Lung (tissue), 12 donors: ENCODE data around the gene CATSPER1. TPM values are rescaled to one million over a fixed set of nuclear protein-coding genes. Genes with fewer than 3 reads are reported as not detected.

Source experiments
- ATAC-seq: fragments of 200-7000 bp; cut with Tn5 transposase; one replicate; pipeline ENCODE4 v1.9.1; 2020; ENCODE audit warnings: moderate number of reproducible peaks; ENCODE audit not compliant: insufficient read depth, low FRiP score
- DNase-seq, 3 donors: peaks; one replicate each; pipeline ENCODE4 v3.0.0-alpha.2; 2013 to 2017
- H3K27ac ChIP-seq, 2 donors: one replicate each; pipeline ENCODE4 v1.5.1; 2013; ENCODE audit warnings: mild to moderate bottlenecking in 2 of 2, moderate library complexity in 2 of 2, control low read depth in 1 of 2, inconsistent platforms in 1 of 2, low read depth in 1 of 2, low read length in 1 of 2
- H3K27me3 ChIP-seq, 3 donors: one replicate each; pipeline ENCODE4 v1.5.1; 2013; ENCODE audit warnings: low read length in 2 of 3; ENCODE audit not compliant: control insufficient read depth in 3 of 3, insufficient read depth in 3 of 3
- H3K36me3 ChIP-seq, 4 donors: one replicate each; pipeline ENCODE4 v1.5.1; 2013; ENCODE audit warnings: low read length in 4 of 4, mild to moderate bottlenecking in 1 of 4, moderate library complexity in 1 of 4; ENCODE audit not compliant: control insufficient read depth in 4 of 4, insufficient read depth in 4 of 4
- H3K4me1 ChIP-seq, 5 donors: one replicate each; pipeline ENCODE4 v1.5.1; 2013; ENCODE audit warnings: low read length in 5 of 5, mild to moderate bottlenecking in 2 of 5, moderate library complexity in 1 of 5; ENCODE audit not compliant: control insufficient read depth in 5 of 5, insufficient read depth in 5 of 5
- H3K4me3 ChIP-seq: one replicate; pipeline ENCODE4 v1.5.1; 2013; ENCODE audit warnings: mild to moderate bottlenecking, control low read depth, moderate library complexity
- H3K9ac ChIP-seq, 2 donors: one replicate each; pipeline ENCODE4 v1.5.1; 2013; ENCODE audit warnings: low read length in 2 of 2, control low read depth in 1 of 2; ENCODE audit not compliant: insufficient read depth in 1 of 2
- H3K9me3 ChIP-seq, 4 donors: one replicate each; pipeline ENCODE4 v1.5.1; 2013; ENCODE audit warnings: low read length in 3 of 4, mild to moderate bottlenecking in 1 of 4, moderate library complexity in 1 of 4; ENCODE audit not compliant: control insufficient read depth in 4 of 4, insufficient read depth in 3 of 4
- CTCF ChIP-seq: IDR thresholded peaks from 2 replicates; pipeline ENCODE4 v1.5.1; 2012; ENCODE audit warnings: mild to moderate bottlenecking; ENCODE audit errors: control extremely low read depth, extremely low read depth
- WGBS, 2 donors: extraction: QIAGEN DNeasy Blood & Tissue Kit; methylation state at CpG; one replicate each; pipeline ENCODE4 v1.1.7; 2013; 5-methylcytosine and 5-hydroxymethylcytosine counted together
- polyA plus RNA-seq, 2 donors: library from polyadenylated mRNA; stranded (reverse); fragments of 200-250 nt; gene quantifications; one replicate each; pipeline ENCODE4 v1.2.1, GENCODE V29; 2013
- total RNA-seq, 2 donors: library from RNA; depleted of rRNA in 1 of 2; stranded (reverse); fragments of >200 nt in 1 of 2; gene quantifications; one replicate each; pipeline ENCODE4 v1.2.1, GENCODE V29; 2014 to 2021
- donor health status: control.
- donor health status: control.
- donor health status: Bipolar disorder and iron deficiency.
- donor health status: healthy.
- donor health status: DM: yes; HTN: yes; CAD: no.

CATSPER1 gene
- total and polyA plus RNA-seq, 4 donors = 2.9 to 3.3 (median 3.1) TPM; not detected in 1

GRCh38 chr11:66051766-66052663 lies 25.7 kb upstream of the CATSPER1 start, which contains the start of gene SF3B2:
Gene SF3B2, plus strand, starts transcription at chr11:66052364. Its CDS starts 21 bp downstream, at chr11:66052385.
- Histone ChIP-seq H3K9ac (peak within 1 kb of the TSS; percentile 89 to 91), H3K4me1 (peaks cover 4 to 20% (median 8%) of the 10 kb centered on the region in 5 donors), H3K27me3 (peaks cover 0 to 11% (median 5%) of the 10 kb centered on the region in 3 donors), H3K4me3 (peak within 1 kb of the TSS; percentile 100), H3K36me3 (peaks cover 9 to 18% (median 15%) of the 10 kb centered on the region in 4 donors), H3K27ac (peak within 1 kb of the TSS; percentile 92), H3K9me3 (peaks cover 0 to 2% (median 0%) of the 10 kb centered on the region in 4 donors)
- no peak for TF ChIP-seq CTCF
- WGBS, 2 donors = 0% methylated on average over 68 to 84 of the region's 84 CpGs
- peak; percentile 98 to 99 (median 99) for DNase-seq
- peak; percentile 96 for ATAC-seq

- DNase-seq = no peak
- H3K4me1 ChIP-seq = peaks cover 4 to 20% (median 8%) of the 10 kb centered on the region in 5 donors
- WGBS, 2 donors = 29 to 33% methylated on average over 12 of the region's 12 CpGs
Observed at GRCh38 chr11:66051371-66051765, 25.1 kb upstream of the CATSPER1 start.

GRCh38 chr11:66050581-66051231 lies 24.4 kb upstream of the CATSPER1 start:
- no peak overlapping the region for H3K27ac ChIP-seq
- H3K9ac ChIP-seq = peak overlapping the region; percentile 60 to 82
- peaks cover 4 to 20% (median 8%) of the 10 kb centered on the region in 5 donors for H3K4me1 ChIP-seq
- 86 to 91% methylated on average over 5 of the region's 5 CpGs for WGBS, 2 donors
- no peak for TF ChIP-seq CTCF
- DNase-seq (no peak), ATAC-seq (no peak)
- no peaks in the 10 kb centered on the region for H3K9me3 ChIP-seq
- H3K36me3 ChIP-seq = peaks cover 8 to 13% (median 10%) of the 10 kb centered on the region in 4 donors
- H3K4me3 ChIP-seq = no peak overlapping the region
- H3K27me3 ChIP-seq = peaks cover 0 to 11% (median 5%) of the 10 kb centered on the region in 3 donors

More at GRCh38 chr11:66051371-66051765, 25.1 kb upstream of the CATSPER1 start:
- Histone ChIP-seq H3K27ac (peak overlapping the region; percentile 92), H3K36me3 (peaks cover 9 to 13% (median 11%) of the 10 kb centered on the region in 4 donors), H3K27me3 (peaks cover 0 to 11% (median 5%) of the 10 kb centered on the region in 3 donors), H3K9ac (peak overlapping the region; percentile 60 to 82), H3K9me3 (no peaks in the 10 kb centered on the region), H3K4me3 (peak overlapping the region; percentile 52)
- ATAC-seq = no peak
- TF ChIP-seq CTCF = no peak
